ENCODE data around the gene ARHGEF12.

Gene ARHGEF12

GRCh38 chr11:120420572-120420971 lies 84.4 kb downstream of the ARHGEF12 start:
- DNase-seq (ENCODE audit: low read depth in 1 of 2, low spot score in 1 of 2) = no peak

GRCh38 chr11:120424185-120424969 lies 88.2 kb downstream of the ARHGEF12 start:
- no peak for DNase-seq (ENCODE audit: low read depth in 1 of 2, low spot score in 1 of 2)

- no peak for DNase-seq (ENCODE audit: low read depth in 1 of 2, low spot score in 1 of 2)
Measured at GRCh38 chr11:120424970-120425332, 88.7 kb downstream of the ARHGEF12 start.

- no peak for DNase-seq (ENCODE audit: low read depth in 1 of 2, low spot score in 1 of 2)
Measured at GRCh38 chr11:120425527-120425926, 89.3 kb downstream of the ARHGEF12 start.

GRCh38 chr11:120430146-120430545 lies 93.9 kb downstream of the ARHGEF12 start:
- DNase-seq (ENCODE audit: low read depth in 1 of 2, low spot score in 1 of 2) = no peak

GRCh38 chr11:120431633-120432032 lies 95.4 kb downstream of the ARHGEF12 start:
- DNase-seq (ENCODE audit: low read depth in 1 of 2, low spot score in 1 of 2) = no peak

GRCh38 chr11:120432056-120433018 lies 96.1 kb downstream of the ARHGEF12 start:
- DNase-seq (ENCODE audit: low read depth in 1 of 2, low spot score in 1 of 2) = no peak

GRCh38 chr11:120441592-120441991 lies 105.4 kb downstream of the ARHGEF12 start:
- no peak for DNase-seq (ENCODE audit: low read depth in 1 of 2, low spot score in 1 of 2)

- no peak for DNase-seq (ENCODE audit: low read depth in 1 of 2, low spot score in 1 of 2)
Measured at GRCh38 chr11:120442031-120442430, 105.8 kb downstream of the ARHGEF12 start.

- no peak for DNase-seq (ENCODE audit: low read depth in 1 of 2, low spot score in 1 of 2)
Measured at GRCh38 chr11:120446802-120447201, 110.6 kb downstream of the ARHGEF12 start.

GRCh38 chr11:120448240-120448639 lies 112.0 kb downstream of the ARHGEF12 start:
- no peak for DNase-seq (ENCODE audit: low read depth in 1 of 2, low spot score in 1 of 2)

- DNase-seq (ENCODE audit: low read depth in 1 of 2, low spot score in 1 of 2) = no peak
Measured at GRCh38 chr11:120455487-120455886, 119.3 kb downstream of the ARHGEF12 start.

- no peak for DNase-seq (ENCODE audit: low read depth in 1 of 2, low spot score in 1 of 2)
Measured at GRCh38 chr11:120457996-120458395, 121.8 kb downstream of the ARHGEF12 start.

GRCh38 chr11:120462825-120463224 lies 126.6 kb downstream of the ARHGEF12 start:
- no peak for DNase-seq (ENCODE audit: low read depth in 1 of 2, low spot score in 1 of 2)

- no peak for DNase-seq (ENCODE audit: low read depth in 1 of 2, low spot score in 1 of 2)
Measured at GRCh38 chr11:120465921-120466534, 129.8 kb downstream of the ARHGEF12 start.

- no peak for DNase-seq (ENCODE audit: low read depth in 1 of 2, low spot score in 1 of 2)
Measured at GRCh38 chr11:120467627-120468026, 131.4 kb downstream of the ARHGEF12 start.

- DNase-seq (ENCODE audit: low read depth in 1 of 2, low spot score in 1 of 2) = no peak
Measured at GRCh38 chr11:120471131-120471530, 134.9 kb downstream of the ARHGEF12 start.

- DNase-seq (ENCODE audit: low read depth in 1 of 2, low spot score in 1 of 2) = no peak
Measured at GRCh38 chr11:120471994-120472393, 135.8 kb downstream of the ARHGEF12 start.

GRCh38 chr11:120473503-120473902 lies 137.3 kb downstream of the ARHGEF12 start:
- DNase-seq (ENCODE audit: low read depth in 1 of 2, low spot score in 1 of 2) = no peak

- no peak for DNase-seq (ENCODE audit: low read depth in 1 of 2, low spot score in 1 of 2)
Measured at GRCh38 chr11:120482149-120482548, 145.9 kb downstream of the ARHGEF12 start.

- no peak for DNase-seq (ENCODE audit: low read depth in 1 of 2, low spot score in 1 of 2)
Measured at GRCh38 chr11:120484722-120485121, 148.5 kb downstream of the ARHGEF12 start.

- DNase-seq (ENCODE audit: low read depth in 1 of 2, low spot score in 1 of 2) = no peak
Measured at GRCh38 chr11:120486138-120486537, 149.9 kb downstream of the ARHGEF12 start.
